ENCODE results near the gene AMDHD2.
"Not testable (repeated sequence)": the region's sequence is repeated elsewhere in the genome, so short reads cannot be mapped to it uniquely, and the experiment has no call there.

- not testable (repeated sequence) for TF ChIP-seq HDAC6 (IDR thresholded peaks at IDR 0.05; ENCODE audit: low read depth, low read length); ZNF549 (CRISPR knock-in tag; IDR thresholded peaks at IDR 0.05); SRSF4 (IDR thresholded peaks at IDR 0.05; ENCODE audit: low read depth, low read length, poor library complexity, severe bottlenecking); ZBED4 (CRISPR knock-in tag; IDR thresholded peaks at IDR 0.05; ENCODE audit: borderline replicate concordance); TAF1 (CRISPR knock-in tag; IDR thresholded peaks at IDR 0.05); ZNF274 (CRISPR knock-in tag; IDR thresholded peaks at IDR 0.05); ELF4 (CRISPR knock-in tag; IDR thresholded peaks at IDR 0.05; ENCODE audit: borderline replicate concordance); SP1 (IDR thresholded peaks at IDR 0.05); SP1 (CRISPR knock-in tag; IDR thresholded peaks at IDR 0.05); E2F5 (CRISPR knock-in tag; conservative IDR thresholded peaks at IDR 0.05); GATAD2A (CRISPR knock-in tag; IDR thresholded peaks at IDR 0.05)
- TF ChIP-seq, protein P1, sequence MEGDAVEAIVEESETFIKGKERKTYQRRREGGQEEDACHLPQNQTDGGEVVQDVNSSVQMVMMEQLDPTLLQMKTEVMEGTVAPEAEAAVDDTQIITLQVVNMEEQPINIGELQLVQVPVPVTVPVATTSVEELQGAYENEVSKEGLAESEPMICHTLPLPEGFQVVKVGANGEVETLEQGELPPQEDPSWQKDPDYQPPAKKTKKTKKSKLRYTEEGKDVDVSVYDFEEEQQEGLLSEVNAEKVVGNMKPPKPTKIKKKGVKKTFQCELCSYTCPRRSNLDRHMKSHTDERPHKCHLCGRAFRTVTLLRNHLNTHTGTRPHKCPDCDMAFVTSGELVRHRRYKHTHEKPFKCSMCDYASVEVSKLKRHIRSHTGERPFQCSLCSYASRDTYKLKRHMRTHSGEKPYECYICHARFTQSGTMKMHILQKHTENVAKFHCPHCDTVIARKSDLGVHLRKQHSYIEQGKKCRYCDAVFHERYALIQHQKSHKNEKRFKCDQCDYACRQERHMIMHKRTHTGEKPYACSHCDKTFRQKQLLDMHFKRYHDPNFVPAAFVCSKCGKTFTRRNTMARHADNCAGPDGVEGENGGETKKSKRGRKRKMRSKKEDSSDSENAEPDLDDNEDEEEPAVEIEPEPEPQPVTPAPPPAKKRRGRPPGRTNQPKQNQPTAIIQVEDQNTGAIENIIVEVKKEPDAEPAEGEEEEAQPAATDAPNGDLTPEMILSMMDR (CRISPR knock-in tag; IDR thresholded peaks at IDR 0.05), result not testable (repeated sequence)
Measured at GRCh38 chr16:2572704-2573103, 52.5 kb downstream of the AMDHD2 start.
